Parathyroid adenoma (tissue), 2 donors: ENCODE measurements around the gene LRP1B.

ENCODE experiments used
- H2AFZ ChIP-seq: fragments of 300-600 bp; sonication (generic); one replicate; pipeline ENCODE4 v1.7.0; 2017; ENCODE audit warnings: antibody characterized with exemption, mild to moderate bottlenecking
- H3K27ac ChIP-seq: fragments of 300-600 bp; sonication (generic); one replicate; pipeline ENCODE4 v1.7.0; 2017
- H3K27me3 ChIP-seq: fragments of 300-600 bp; sonication (generic); one replicate; pipeline ENCODE4 v1.7.0; 2017; ENCODE audit warnings: low read length; ENCODE audit not compliant: control insufficient read depth, insufficient read depth
- H3K36me3 ChIP-seq: fragments of 300-600 bp; sonication (generic); one replicate; pipeline ENCODE4 v1.7.0; 2017; ENCODE audit warnings: low read length; ENCODE audit not compliant: control insufficient read depth, insufficient read depth
- H3K4me1 ChIP-seq: fragments of 300-600 bp; sonication (generic); one replicate; pipeline ENCODE4 v1.7.0; 2017; ENCODE audit warnings: control low read depth
- H3K4me2 ChIP-seq: fragments of 300-600 bp; sonication (generic); one replicate; pipeline ENCODE4 v1.7.0; 2017; ENCODE audit warnings: low read length
- H3K4me3 ChIP-seq: fragments of 300-600 bp; sonication (generic); one replicate; pipeline ENCODE4 v1.7.0; 2017; ENCODE audit warnings: low read depth, low read length
- H3K79me2 ChIP-seq: fragments of 300-600 bp; sonication (generic); one replicate; pipeline ENCODE4 v1.7.0; 2017; ENCODE audit warnings: control low read depth
- H3K9ac ChIP-seq: fragments of 300-600 bp; sonication (generic); one replicate; pipeline ENCODE4 v1.7.0; 2017; ENCODE audit warnings: mild to moderate bottlenecking
- H3K9me3 ChIP-seq: fragments of 300-600 bp; sonication (generic); one replicate; pipeline ENCODE4 v1.7.0; 2017; ENCODE audit warnings: low read length; ENCODE audit not compliant: control insufficient read depth
- CTCF ChIP-seq: fragments of 300-600 bp; sonication (generic); IDR thresholded peaks from one replicate; pipeline ENCODE4 v1.7.0; 2017; ENCODE audit warnings: antibody characterized with exemption, mild to moderate bottlenecking
- donor health status: primary hyperparathyroidism.

The LRP1B gene

GRCh38 chr2:141260911-141261310 lies 869.9 kb downstream of the LRP1B start:
- Histone ChIP-seq H3K4me1 (no peaks in the 10 kb centered on the region), H3K9me3 (no peaks in the 10 kb centered on the region), H3K79me2 (no peaks in the 10 kb centered on the region), H3K9ac (no peak overlapping the region), H3K4me2 (no peak overlapping the region), H3K27ac (no peak overlapping the region), H3K4me3 (no peak overlapping the region), H3K36me3 (no peaks in the 10 kb centered on the region), H2AFZ (no peak overlapping the region), H3K27me3 (no peaks in the 10 kb centered on the region)
- TF ChIP-seq CTCF = no peak

DNA sequence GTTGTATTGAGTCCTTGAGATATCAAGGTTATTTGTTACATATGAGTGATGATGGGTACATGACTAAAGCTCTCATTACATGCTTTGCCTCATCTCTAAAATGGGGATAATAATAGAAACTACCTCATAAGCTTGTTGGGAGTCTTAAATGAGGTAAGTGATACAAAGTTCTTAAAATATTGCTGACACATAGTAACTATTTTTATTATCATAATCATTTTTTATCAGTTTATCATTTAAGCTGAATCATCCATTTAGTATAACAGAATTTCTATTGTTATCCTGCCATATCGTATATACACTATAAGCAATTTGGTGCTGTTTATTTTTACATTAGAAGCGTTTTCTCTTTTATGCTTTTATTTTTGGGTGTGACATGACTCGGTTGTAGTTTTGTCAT lies 871.1 kb downstream of the LRP1B start:
- Histone ChIP-seq H3K79me2 (no peaks in the 10 kb centered on the region), H3K4me2 (no peak overlapping the region), H3K4me3 (no peak overlapping the region), H3K36me3 (no peaks in the 10 kb centered on the region), H3K4me1 (no peaks in the 10 kb centered on the region), H2AFZ (no peak overlapping the region), H3K27me3 (no peaks in the 10 kb centered on the region), H3K9ac (no peak overlapping the region), H3K9me3 (no peaks in the 10 kb centered on the region), H3K27ac (no peak overlapping the region)
- TF ChIP-seq CTCF = no peak

DNA sequence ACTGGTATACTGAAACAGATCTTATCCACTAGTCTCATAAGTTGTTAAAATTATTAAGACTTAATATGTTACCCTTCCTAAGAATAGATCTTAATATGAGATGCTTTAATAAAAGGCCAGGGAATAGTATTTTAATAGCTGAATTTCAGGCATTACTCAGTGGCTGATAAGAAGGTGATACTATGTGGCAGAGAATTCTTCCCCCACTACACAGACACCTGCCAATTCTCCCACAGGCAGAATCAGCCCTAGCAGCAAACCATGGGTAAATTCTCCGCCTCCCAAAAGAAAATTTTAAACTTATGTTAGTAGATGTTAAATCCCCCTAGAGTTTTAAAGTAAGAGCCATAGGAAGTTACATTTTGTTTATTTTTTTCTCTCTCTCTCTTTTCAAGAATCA lies 888.8 kb downstream of the LRP1B start:
- Histone ChIP-seq H2AFZ (no peak overlapping the region), H3K27me3 (no peaks in the 10 kb centered on the region), H3K9ac (no peak overlapping the region), H3K4me3 (no peak overlapping the region), H3K4me2 (no peak overlapping the region), H3K79me2 (no peaks in the 10 kb centered on the region), H3K36me3 (no peaks in the 10 kb centered on the region), H3K9me3 (no peaks in the 10 kb centered on the region), H3K27ac (no peak overlapping the region), H3K4me1 (no peaks in the 10 kb centered on the region)
- TF ChIP-seq CTCF = no peak

GRCh38 chr2:141226560-141226959 lies 904.3 kb downstream of the LRP1B start:
- Histone ChIP-seq H3K27ac (no peak overlapping the region), H2AFZ (no peak overlapping the region), H3K9ac (no peak overlapping the region), H3K36me3 (no peaks in the 10 kb centered on the region), H3K9me3 (no peaks in the 10 kb centered on the region), H3K79me2 (no peaks in the 10 kb centered on the region), H3K4me3 (no peak overlapping the region), H3K4me1 (no peaks in the 10 kb centered on the region), H3K4me2 (no peak overlapping the region), H3K27me3 (no peaks in the 10 kb centered on the region)
- TF ChIP-seq CTCF = no peak

- Histone ChIP-seq H3K9ac (no peak overlapping the region), H3K4me2 (no peak overlapping the region), H3K79me2 (no peaks in the 10 kb centered on the region), H3K4me1 (no peaks in the 10 kb centered on the region), H3K9me3 (no peaks in the 10 kb centered on the region), H3K27me3 (no peaks in the 10 kb centered on the region), H3K4me3 (no peak overlapping the region), H3K27ac (no peak overlapping the region), H3K36me3 (no peaks in the 10 kb centered on the region), H2AFZ (no peak overlapping the region)
- no peak for TF ChIP-seq CTCF
Observed at GRCh38 chr2:141207036-141207385, 923.8 kb downstream of the LRP1B start.
